HG03175 (cell line): Measurements from ENCODE around the gene LTK.
A peak's percentile ranks its signal among the peaks of the same experiment; 100 is the strongest.

ENCODE experiments used
- ATAC-seq: cut with Tn5 transposase; IDR thresholded peaks from one replicate; pipeline ENCODE4 v1.9.1; 2021; ENCODE audit warnings: mild to moderate bottlenecking, moderate library complexity; ENCODE audit not compliant: unreplicated experiment

The LTK gene

GRCh38 chr15:41499109-41499851 is 14.3 kb downstream of the LTK start:
- no peak for ATAC-seq

DNA sequence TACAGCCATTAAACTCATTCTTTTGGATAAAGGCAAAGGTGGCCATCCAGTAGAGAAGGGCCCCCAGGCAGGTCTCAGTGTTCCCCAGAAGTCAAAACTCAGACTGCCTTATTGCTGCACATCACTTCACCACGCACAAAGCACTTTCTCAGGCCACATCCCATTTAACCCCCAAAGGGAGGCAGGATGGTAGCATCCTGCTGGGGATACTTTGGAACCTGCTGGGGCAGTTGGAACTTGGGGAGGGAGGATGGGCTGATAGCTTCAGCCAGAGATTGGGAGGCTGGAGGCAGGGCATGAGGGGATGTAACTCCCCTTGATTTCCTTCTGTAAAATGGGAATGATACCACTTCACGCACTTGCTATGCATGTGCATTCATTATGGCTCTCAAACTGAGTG is 15.0 kb downstream of the LTK start:
- ATAC-seq, result no peak

GRCh38 chr15:41495736-41496599 is 17.7 kb downstream of the LTK start:
- no peak for ATAC-seq

GRCh38 chr15:41494922-41495735 is 18.5 kb downstream of the LTK start:
- ATAC-seq, result no peak

- peak; percentile 13 for ATAC-seq
These were observed 19.3 kb downstream of the LTK start for GRCh38 chr15:41494190-41494921.

DNA sequence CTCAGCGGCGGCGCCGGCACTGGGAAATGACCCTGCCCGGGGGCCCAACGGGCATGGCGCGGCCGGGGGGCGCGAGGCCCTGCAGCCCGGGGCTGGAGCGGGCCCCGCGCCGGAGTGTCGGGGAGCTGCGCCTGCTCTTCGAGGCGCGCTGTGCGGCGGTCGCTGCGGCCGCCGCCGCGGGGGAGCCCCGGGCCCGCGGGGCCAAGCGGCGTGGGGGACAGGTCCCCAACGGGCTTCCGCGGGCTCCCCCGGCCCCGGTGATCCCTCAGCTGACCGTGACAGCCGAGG is 19.8 kb downstream of the LTK start:
- peak; percentile 16 for ATAC-seq

DNA sequence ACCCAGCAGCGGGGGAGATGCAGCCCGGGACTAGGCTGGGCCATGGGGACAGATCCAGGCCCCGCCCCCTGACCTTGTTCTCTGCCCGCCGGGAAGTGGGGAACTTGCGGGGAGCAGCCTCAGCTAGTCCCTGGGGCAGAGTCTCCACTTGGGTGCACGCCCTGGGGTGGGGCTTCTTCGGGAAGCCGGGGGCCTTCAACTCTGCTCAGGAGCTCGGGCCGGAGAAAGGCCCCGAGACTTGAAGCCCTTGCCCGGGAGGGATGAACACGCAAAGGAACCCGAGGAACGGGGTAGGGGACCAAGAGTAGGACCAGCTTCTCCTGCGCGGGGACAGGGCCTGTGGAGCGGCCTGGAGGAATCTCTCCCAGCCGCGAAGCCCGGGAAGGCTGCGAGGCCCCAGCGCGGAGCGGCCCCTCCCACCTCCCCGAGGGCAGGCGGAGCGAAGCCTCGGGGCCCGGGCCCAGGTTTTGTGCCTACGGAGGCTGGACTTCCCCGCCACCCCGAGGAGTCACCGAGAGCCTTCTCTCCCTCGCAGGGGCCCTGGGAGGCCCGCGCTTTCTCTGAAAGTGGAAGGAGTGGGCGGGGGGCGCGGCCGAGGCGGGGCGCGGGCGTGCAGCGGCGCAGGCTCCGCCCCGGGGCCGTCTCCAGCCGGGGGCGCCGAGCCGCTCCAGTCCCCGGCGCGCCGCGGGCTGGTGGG is 20.3 kb downstream of the LTK start, which contains the start of gene ITPKA:
TSS of gene ITPKA (plus strand) at position 670 of the 697 bp plus-strand sequence. CDS start 54 bp downstream, outside the sequence.
- peak; percentile 78 for ATAC-seq

- no peak for ATAC-seq
These were observed 20.9 kb downstream of the LTK start for GRCh38 chr15:41492597-41493204.

- ATAC-seq, result no peak
These were observed 21.7 kb downstream of the LTK start for GRCh38 chr15:41491889-41492288.

GRCh38 chr15:41490355-41490754 is 23.3 kb downstream of the LTK start:
- no peak for ATAC-seq

DNA sequence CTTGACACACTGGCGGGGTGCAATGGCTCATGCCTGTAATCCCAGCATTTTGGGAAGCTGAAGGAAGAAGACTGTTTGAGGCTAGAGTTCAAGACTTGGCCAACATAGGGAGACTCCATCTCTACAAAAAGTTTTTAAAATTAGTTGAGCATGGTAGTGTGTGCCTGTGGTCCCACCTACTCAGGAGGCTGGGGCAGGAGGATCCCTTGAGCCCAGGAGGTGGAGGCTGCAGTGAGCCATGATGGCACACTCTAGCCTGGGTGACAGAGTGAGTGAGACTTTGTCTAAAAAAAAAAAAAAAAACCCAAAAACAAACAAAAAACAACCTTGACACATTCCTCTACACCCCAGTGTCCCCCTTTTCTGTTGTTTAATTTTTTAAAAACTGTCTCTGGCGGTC is 24.0 kb downstream of the LTK start:
- ATAC-seq, result no peak

DNA sequence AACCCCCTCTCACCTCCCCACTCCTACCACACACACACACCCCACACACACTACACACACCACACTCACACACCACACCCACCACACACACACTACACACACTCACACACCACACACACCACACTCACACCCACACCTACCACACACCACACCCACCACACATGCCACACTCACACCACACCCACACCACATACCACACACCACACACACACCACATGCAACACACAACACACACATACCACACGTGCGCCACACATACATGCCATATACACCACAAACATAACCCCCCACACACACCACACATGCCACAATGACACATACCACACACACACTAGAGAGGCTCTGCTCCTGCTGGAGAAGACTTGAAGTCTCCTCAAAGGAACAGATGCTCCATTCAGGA is 25.8 kb downstream of the LTK start:
- ATAC-seq, result no peak

DNA sequence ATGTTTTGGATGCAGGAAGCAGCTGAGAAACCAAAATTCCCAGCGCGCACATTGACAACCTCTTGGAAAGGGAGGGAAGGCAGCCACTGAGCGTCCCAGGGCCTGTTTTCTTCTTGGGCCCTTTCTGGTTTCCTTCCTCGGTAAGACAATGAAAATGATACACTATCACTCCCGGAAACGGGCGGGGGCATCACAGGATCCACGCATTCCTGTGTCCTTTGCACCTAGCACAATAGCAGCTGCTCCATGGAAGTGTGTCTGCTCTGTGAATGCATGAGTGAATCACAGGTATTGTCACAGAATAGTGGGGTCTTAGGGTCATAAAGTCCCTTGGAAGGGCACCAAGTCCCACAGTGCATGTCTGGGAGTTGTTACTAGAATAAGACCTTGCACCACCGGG is 26.2 kb downstream of the LTK start:
- no peak for ATAC-seq

GRCh38 chr15:41486286-41486685 is 27.3 kb downstream of the LTK start:
- no peak for ATAC-seq

DNA sequence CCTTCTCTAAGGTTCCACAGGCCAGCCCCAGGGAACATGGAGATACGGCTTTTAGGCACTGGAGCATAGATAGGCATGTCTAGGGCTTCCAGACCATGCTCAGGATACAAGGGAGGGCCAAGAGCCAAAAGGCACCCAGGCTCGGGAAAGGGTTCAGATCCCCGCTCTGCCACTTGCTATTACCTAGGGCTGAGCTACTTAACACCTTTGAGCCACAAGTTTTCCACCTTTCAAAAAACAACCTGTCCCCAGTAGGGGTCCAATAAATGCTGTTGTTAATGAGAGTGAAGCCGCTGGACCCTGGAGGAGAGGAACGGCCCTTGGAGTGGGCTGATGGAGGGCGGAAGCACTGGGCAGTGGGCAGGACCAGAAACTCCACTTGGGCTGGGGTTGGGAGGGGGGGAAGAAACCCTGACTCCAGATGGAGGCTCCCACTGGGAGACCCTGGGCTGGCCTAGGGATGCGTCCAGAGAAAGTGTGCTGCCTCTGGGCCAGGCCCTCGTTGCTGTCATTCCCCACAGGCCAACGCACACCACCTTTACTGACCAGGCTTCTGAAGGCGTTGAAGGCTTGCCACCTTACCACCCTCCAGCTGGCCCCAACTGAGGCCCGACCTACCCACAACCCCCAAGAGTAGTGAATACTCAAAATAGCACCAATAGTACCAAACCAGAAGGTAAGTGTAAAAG is 28.5 kb downstream of the LTK start:
- no peak for ATAC-seq

DNA sequence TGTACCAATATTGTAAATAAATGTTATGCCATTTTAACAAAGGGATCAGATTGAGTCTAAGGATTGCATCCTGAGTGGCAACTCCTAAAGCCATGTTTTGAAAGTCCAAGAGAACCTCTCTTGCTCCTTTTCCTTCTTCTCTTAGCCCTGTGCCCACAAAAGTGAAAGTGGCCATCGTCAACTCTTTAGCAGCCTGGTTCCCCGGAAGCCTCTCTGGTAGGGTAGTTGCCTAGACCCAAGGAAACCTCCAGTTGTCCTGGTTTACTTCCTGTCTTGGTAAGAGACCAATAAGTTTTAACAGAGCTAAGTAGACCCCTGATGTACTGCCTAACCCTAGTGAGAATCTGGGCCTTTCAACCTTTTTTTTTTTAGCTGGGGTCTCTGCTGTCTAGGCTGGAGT is 30.1 kb downstream of the LTK start:
- ATAC-seq, result no peak

DNA sequence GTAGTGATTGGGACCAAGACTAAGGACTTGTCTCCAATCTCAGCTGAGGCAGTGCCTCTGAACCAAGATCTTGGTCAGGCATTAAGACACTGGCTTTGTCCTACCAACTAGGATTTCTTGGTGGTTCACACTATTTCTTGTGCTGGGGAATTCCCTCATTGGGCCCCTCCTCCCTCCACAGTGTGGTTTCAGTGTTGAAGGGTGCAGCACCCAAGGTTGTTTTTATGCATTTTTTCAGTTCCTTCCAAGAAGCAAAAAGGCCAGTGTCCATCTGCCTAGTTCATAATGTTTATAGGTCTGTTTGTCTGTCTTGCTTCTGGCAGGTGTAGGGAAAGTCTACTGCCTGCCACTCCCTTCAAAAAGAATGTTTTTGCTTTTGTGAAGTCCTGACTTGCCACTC is 30.5 kb downstream of the LTK start:
- ATAC-seq, result peak; percentile 70

DNA sequence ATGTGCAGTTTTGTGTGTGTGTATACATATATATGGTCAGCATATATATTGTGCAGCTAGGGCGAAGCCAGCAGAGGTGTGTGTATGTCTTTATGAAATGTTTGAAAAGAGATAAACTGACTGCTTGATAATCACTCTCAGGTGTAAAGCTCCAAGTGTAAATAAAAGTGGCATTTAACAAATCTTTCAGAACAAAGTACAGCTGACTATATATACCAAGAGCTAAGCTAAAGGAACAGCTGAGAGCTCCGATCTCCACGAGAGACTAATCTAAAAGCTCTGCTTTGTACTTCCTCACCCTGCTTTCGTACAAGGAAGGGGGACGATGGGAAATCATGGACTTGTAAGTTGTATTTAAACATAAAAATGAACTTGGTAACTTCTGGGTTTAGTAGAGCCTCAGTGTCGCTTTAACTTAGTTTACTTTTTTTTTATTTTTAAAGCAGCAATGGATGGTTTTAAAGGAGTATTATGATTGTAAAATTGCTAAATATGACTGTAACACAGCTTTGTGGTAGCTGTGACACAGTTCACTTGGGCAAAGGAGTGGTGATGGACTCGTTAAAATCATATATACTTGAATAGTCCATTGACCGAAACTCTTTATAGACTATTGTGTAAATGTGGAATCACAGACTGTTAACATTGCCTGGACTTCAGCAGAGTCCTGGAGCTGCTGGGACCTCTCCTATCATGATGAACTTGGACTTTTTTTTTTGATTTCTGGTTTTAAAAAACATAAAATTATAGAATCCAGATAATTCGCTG is 31.3 kb downstream of the LTK start:
- no peak for ATAC-seq
